ENCODE data around the gene CFLAR. TPM values are rescaled to one million over a fixed set of nuclear protein-coding genes. Genes with fewer than 3 reads are reported as not detected.
A peak's percentile ranks its signal among the peaks of the same experiment; 100 is the strongest.

The CFLAR gene
- total and polyA plus RNA-seq, 2 of the 13 experiments (the other 11 are each of a cell fraction or from before 2014, with no cell fraction given): 43.8 to 92.1 TPM

- TF ChIP-seq HIVEP1 (CRISPR knock-in tag; IDR thresholded peaks at IDR 0.05): peak; percentile 66; the same call in 1 of the 2 replicates
- TF ChIP-seq ZBTB7B (CRISPR knock-in tag; IDR thresholded peaks at IDR 0.05): peak; percentile 32; the same call in 1 of the 2 replicates
- peak; percentile 55; the same call in 1 of the 2 replicates for TF ChIP-seq NR2F6 (IDR thresholded peaks at IDR 0.05)
- TF ChIP-seq NR2F6 (CRISPR knock-in tag; IDR thresholded peaks at IDR 0.05): no peak; the same call in 1 of the 2 replicates
- TF ChIP-seq POLR2G (IDR thresholded peaks at IDR 0.05; ENCODE audit: low read depth, low read length): peak; percentile 81
- no peak for TF ChIP-seq IKZF1 (IDR thresholded peaks at IDR 0.05)
- TF ChIP-seq ATF6 (CRISPR knock-in tag; conservative IDR thresholded peaks at IDR 0.05): 0 out of 2 replicates have a peak, but pooled peaks have one; percentile 34
- TF ChIP-seq GABPB1 (CRISPR knock-in tag; IDR thresholded peaks at IDR 0.05): peak; percentile 24; the same call in 1 of the 2 replicates
- 0 out of 2 replicates have a peak, but pooled peaks have one; percentile 10 for TF ChIP-seq ZSCAN20 (CRISPR knock-in tag; IDR thresholded peaks at IDR 0.05; ENCODE audit: borderline replicate concordance)
- TF ChIP-seq ZBTB7A (CRISPR knock-in tag; IDR thresholded peaks at IDR 0.05): no peak
- peak; percentile 77 for TF ChIP-seq ZNF335 (CRISPR knock-in tag; IDR thresholded peaks at IDR 0.05)
- no peak for TF ChIP-seq KLF15 (CRISPR knock-in tag; IDR thresholded peaks at IDR 0.05; ENCODE audit: borderline replicate concordance)
- TF ChIP-seq KLF6 (CRISPR knock-in tag; IDR thresholded peaks at IDR 0.05): peak; percentile 80; the same call in 1 of the 2 replicates
- TF ChIP-seq ZNF547 (CRISPR knock-in tag; IDR thresholded peaks at IDR 0.05): peak; percentile 38; the same call in 1 of the 2 replicates
- peak; percentile 82; the same call in 1 of the 2 replicates for TF ChIP-seq TGIF2 (CRISPR knock-in tag; IDR thresholded peaks at IDR 0.05)
- TF ChIP-seq ZSCAN12 (CRISPR knock-in tag; IDR thresholded peaks at IDR 0.05): peak; percentile 11; the same call in 1 of the 2 replicates
- peak; percentile 90 for TF ChIP-seq STAG1 (CRISPR knock-in tag; IDR thresholded peaks at IDR 0.05)
- no peak for TF ChIP-seq ZBTB33 (CRISPR knock-in tag; IDR thresholded peaks at IDR 0.05)
- peak; percentile 79 for TF ChIP-seq GATAD2A (CRISPR knock-in tag; IDR thresholded peaks at IDR 0.05)
- TF ChIP-seq, protein P1, sequence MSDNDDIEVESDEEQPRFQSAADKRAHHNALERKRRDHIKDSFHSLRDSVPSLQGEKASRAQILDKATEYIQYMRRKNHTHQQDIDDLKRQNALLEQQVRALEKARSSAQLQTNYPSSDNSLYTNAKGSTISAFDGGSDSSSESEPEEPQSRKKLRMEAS (IDR thresholded peaks at IDR 0.05): peak; percentile 36
- TF ChIP-seq ASH2L (IDR thresholded peaks at IDR 0.05; ENCODE audit: insufficient read length, low read depth, low read length): peak; percentile 88
- peak; percentile 34; the same call in 1 of the 2 replicates for TF ChIP-seq ATF7-NPFF (CRISPR knock-in tag; IDR thresholded peaks at IDR 0.05; ENCODE audit: low read depth)
- 0 out of 2 replicates have a peak, but pooled peaks have one; percentile 54 for TF ChIP-seq ZSCAN25 (CRISPR knock-in tag; IDR thresholded peaks at IDR 0.05)
- TF ChIP-seq DNMT3B (CRISPR knock-in tag; conservative IDR thresholded peaks at IDR 0.05): no peak; the same call in 1 of the 2 replicates
- no peak; the same call in 1 of the 2 replicates for TF ChIP-seq NCOR1 (IDR thresholded peaks at IDR 0.05; ENCODE audit: borderline replicate concordance, low read length)
- TF ChIP-seq ZFP1 (CRISPR knock-in tag; IDR thresholded peaks at IDR 0.05): peak; percentile 87
- TF ChIP-seq ELK4 (CRISPR knock-in tag; IDR thresholded peaks at IDR 0.05; ENCODE audit: borderline replicate concordance): no peak
- TF ChIP-seq ZFP82 (CRISPR knock-in tag; IDR thresholded peaks at IDR 0.05; ENCODE audit: borderline replicate concordance): peak; percentile 83
These were observed 66.8 kb downstream of the CFLAR start, which contains the start of gene CASP10 (continued) for GRCh38 chr2:201182650-201183364.
